Endometrial microvascular endothelial cells (primary cell): ENCODE measurements around the gene TMTC4. TPM values are rescaled to one million over a fixed set of nuclear protein-coding genes. Genes with fewer than 3 reads are reported as not detected.
"Not testable (repeated sequence)": the region's sequence is repeated elsewhere in the genome, so short reads cannot be mapped to it uniquely, and the experiment has no call there.

Source experiments
- in situ Hi-C: cut with HindIII; loops from 2 replicates; pipeline ENCODE4 v1.10.0; 2017; ENCODE audit warnings: low sequenced_read_pairs, low pct_unique_long_range_greater_than_20kb; ENCODE audit errors: inconsistent ontology term
- total RNA-seq: library from RNA; depleted of rRNA; stranded (reverse); fragments of >200 nt; gene quantifications from one replicate; pipeline ENCODE4 v1.2.3, GENCODE V29; 2015; ENCODE audit errors: inconsistent ontology term

The TMTC4 gene
- total RNA-seq, 1 donor from 2014 or later: 19.0 TPM

- in situ Hi-C loops: no loop called here
Observed at GRCh38 chr13:100600915-100601314, 73.7 kb downstream of the TMTC4 start.

- in situ Hi-C loops: no loop called here
Observed at GRCh38 chr13:100600461-100600860, 74.1 kb downstream of the TMTC4 start.

GRCh38 chr13:100597253-100597652 is 77.3 kb downstream of the TMTC4 start:
- in situ Hi-C loops: no loop called here

- in situ Hi-C loops: no loop called here
Observed at GRCh38 chr13:100596516-100596915, 78.1 kb downstream of the TMTC4 start.

- in situ Hi-C loops: no loop called here
Observed at GRCh38 chr13:100594731-100595130, 79.9 kb downstream of the TMTC4 start.

GRCh38 chr13:100594255-100594654 is 80.3 kb downstream of the TMTC4 start:
- in situ Hi-C loops: no loop called here

- in situ Hi-C loops: no loop called here
Observed at GRCh38 chr13:100589178-100589725, 85.3 kb downstream of the TMTC4 start.

- in situ Hi-C loops: no loop called here
Observed at GRCh38 chr13:100588331-100589177, 86.0 kb downstream of the TMTC4 start, which contains the start of gene GGACT. TSS of gene GGACT (minus strand) at chr13:100588789. CDS start at chr13:100532591, 56,198 bp downstream.

GRCh38 chr13:100584896-100585295 is 89.7 kb downstream of the TMTC4 start:
- in situ Hi-C loops: no loop called here

- in situ Hi-C loops: no loop called here
Observed at GRCh38 chr13:100581504-100581903, 93.1 kb downstream of the TMTC4 start.

GRCh38 chr13:100581030-100581429 is 93.6 kb downstream of the TMTC4 start:
- in situ Hi-C loops: no loop called here

- in situ Hi-C loops: no loop called here
Observed at GRCh38 chr13:100580045-100580444, 94.5 kb downstream of the TMTC4 start.

- in situ Hi-C loops: not testable (repeated sequence)
Observed at GRCh38 chr13:100577239-100577638, 97.4 kb downstream of the TMTC4 start.

- in situ Hi-C loops: no loop called here
Observed at GRCh38 chr13:100573121-100573520, 101.5 kb downstream of the TMTC4 start.

GRCh38 chr13:100566543-100566942 is 108.1 kb downstream of the TMTC4 start:
- in situ Hi-C loops: no loop called here

- in situ Hi-C loops: no loop called here
Observed at GRCh38 chr13:100565286-100565685, 109.3 kb downstream of the TMTC4 start.

- in situ Hi-C loops: no loop called here
Observed at GRCh38 chr13:100564444-100565223, 110.0 kb downstream of the TMTC4 start.

GRCh38 chr13:100563779-100564178 is 110.8 kb downstream of the TMTC4 start:
- in situ Hi-C loops: no loop called here

- in situ Hi-C loops: no loop called here
Observed at GRCh38 chr13:100561599-100562204, 112.9 kb downstream of the TMTC4 start.
